Thymus (tissue), 11 donors: ENCODE data around the gene COL4A2. TPM values are rescaled to one million over a fixed set of nuclear protein-coding genes. Genes with fewer than 3 reads are reported as not detected.
A peak's percentile ranks its signal among the peaks of the same experiment; 100 is the strongest.
"Not testable (repeated sequence)": the region's sequence is repeated elsewhere in the genome, so short reads cannot be mapped to it uniquely, and the experiment has no call there.

ENCODE experiments used
- DNase-seq, 9 donors: peaks; one replicate each; pipeline ENCODE4 v3.0.0-alpha.2; 2013; ENCODE audit warnings: low spot score in 9 of 9, low read depth in 6 of 9, missing footprints in 1 of 9
- H3K27ac ChIP-seq, 2 donors: one replicate each; pipeline ENCODE4 v1.5.1; 2013; ENCODE audit warnings: control low read depth in 1 of 2, low read depth in 1 of 2, low read length in 1 of 2, mild to moderate bottlenecking in 1 of 2, moderate library complexity in 1 of 2
- H3K27me3 ChIP-seq, 2 donors: one replicate each; pipeline ENCODE4 v1.5.1; 2013; ENCODE audit warnings: low read length in 1 of 2; ENCODE audit not compliant: control insufficient read depth in 2 of 2, insufficient read depth in 1 of 2
- H3K36me3 ChIP-seq, 2 donors: one replicate each; pipeline ENCODE4 v1.5.1; 2013; ENCODE audit warnings: low read length in 1 of 2, mild to moderate bottlenecking in 1 of 2, moderate library complexity in 1 of 2; ENCODE audit not compliant: control insufficient read depth in 2 of 2, insufficient read depth in 2 of 2
- H3K4me1 ChIP-seq, 2 donors: one replicate each; pipeline ENCODE4 v1.5.1; 2013; ENCODE audit warnings: low read length in 2 of 2; ENCODE audit not compliant: control insufficient read depth in 2 of 2, insufficient read depth in 2 of 2
- H3K4me3 ChIP-seq, 2 donors: one replicate each; pipeline ENCODE4 v1.5.1; 2013; ENCODE audit warnings: low read length in 2 of 2, control low read depth in 1 of 2, mild to moderate bottlenecking in 1 of 2
- H3K9me3 ChIP-seq, 2 donors: one replicate each; pipeline ENCODE4 v1.5.1; 2013; ENCODE audit warnings: low read length in 1 of 2, mild to moderate bottlenecking in 1 of 2; ENCODE audit not compliant: control insufficient read depth in 2 of 2, insufficient read depth in 1 of 2
- WGBS: extraction: QIAGEN DNeasy Blood & Tissue Kit; methylation state at CpG from one replicate; pipeline ENCODE4 v1.1.7; 2013; 5-methylcytosine and 5-hydroxymethylcytosine counted together
- polyA plus RNA-seq: library from polyadenylated mRNA; stranded (reverse); fragments of 200-250 nt; gene quantifications from one replicate; pipeline ENCODE4 v1.2.3, GENCODE V29; 2013
- total RNA-seq: library from RNA; stranded (reverse); fragments of 120-200 nt; gene quantifications from one replicate; pipeline ENCODE4 v1.2.4, GENCODE V29; 2013
- donor health status: healthy.

Gene COL4A2
- total and polyA plus RNA-seq, 2 donors: 47.2 to 63.1 TPM

- DNase-seq: no peak
- 4% methylated on average over 64 of the region's 64 CpGs for WGBS
- Histone ChIP-seq H3K36me3 (no peaks in the 10 kb centered on the region), H3K27ac (peak overlapping the region; percentile 17 to 18), H3K4me1 (no peaks in the 10 kb centered on the region), H3K4me3 (peak overlapping the region; percentile 36 to 39), H3K27me3 (peaks cover 57 to 94% of the 10 kb centered on the region in 2 donors), H3K9me3 (no peaks in the 10 kb centered on the region)
Measured at GRCh38 chr13:110307767-110308655, 927 bp downstream of the COL4A2 start.

GRCh38 chr13:110308656-110309359, 1.7 kb downstream of the COL4A2 start:
- 13% methylated on average over 31 of the region's 31 CpGs for WGBS
- Histone ChIP-seq H3K36me3 (no peaks in the 10 kb centered on the region), H3K27ac (peak overlapping the region in 1 of 2 donors; percentile 17), H3K4me1 (no peaks in the 10 kb centered on the region), H3K9me3 (no peaks in the 10 kb centered on the region), H3K27me3 (peaks cover 57 to 86% of the 10 kb centered on the region in 2 donors), H3K4me3 (peak overlapping the region in 1 of 2 donors; percentile 36)
- no peak for DNase-seq

GRCh38 chr13:110309661-110310524, 2.8 kb downstream of the COL4A2 start:
- Histone ChIP-seq H3K4me1 (no peaks in the 10 kb centered on the region), H3K27ac (no peak overlapping the region)
- WGBS: 82% methylated on average over 16 of the region's 16 CpGs

GRCh38 chr13:110310541-110311442, 3.7 kb downstream of the COL4A2 start:
- 76% methylated on average over 14 of the region's 14 CpGs for WGBS
- H3K27ac ChIP-seq: no peak overlapping the region
- H3K4me3 ChIP-seq: no peak overlapping the region
- H3K9me3 ChIP-seq: no peaks in the 10 kb centered on the region
- DNase-seq: no peak
- H3K36me3 ChIP-seq: no peaks in the 10 kb centered on the region
- peaks cover 54 to 73% of the 10 kb centered on the region in 2 donors for H3K27me3 ChIP-seq
- no peaks in the 10 kb centered on the region for H3K4me1 ChIP-seq

More at GRCh38 chr13:110309661-110310524, 2.8 kb downstream of the COL4A2 start:
- no peaks in the 10 kb centered on the region for H3K36me3 ChIP-seq
- DNase-seq: no peak
- H3K27me3 ChIP-seq: peaks cover 57 to 82% of the 10 kb centered on the region in 2 donors
- H3K4me3 ChIP-seq: no peak overlapping the region
- H3K9me3 ChIP-seq: no peaks in the 10 kb centered on the region

GRCh38 chr13:110311443-110312338, 4.6 kb downstream of the COL4A2 start:
- H3K4me1 ChIP-seq: no peaks in the 10 kb centered on the region
- peaks cover 45 to 67% of the 10 kb centered on the region in 2 donors for H3K27me3 ChIP-seq
- no peaks in the 10 kb centered on the region for H3K36me3 ChIP-seq
- 42% methylated on average over 30 of the region's 30 CpGs for WGBS
- DNase-seq: no peak
- no peak overlapping the region for H3K4me3 ChIP-seq
- no peaks in the 10 kb centered on the region for H3K9me3 ChIP-seq
- no peak overlapping the region for H3K27ac ChIP-seq

- H3K4me3 ChIP-seq: no peak overlapping the region
- H3K27ac ChIP-seq: no peak overlapping the region
- H3K36me3 ChIP-seq: no peaks in the 10 kb centered on the region
- no peaks in the 10 kb centered on the region for H3K9me3 ChIP-seq
- WGBS: 89% methylated on average over 4 of the region's 4 CpGs
- peaks cover 37 to 59% of the 10 kb centered on the region in 2 donors for H3K27me3 ChIP-seq
- DNase-seq: no peak
- no peaks in the 10 kb centered on the region for H3K4me1 ChIP-seq
Measured at GRCh38 chr13:110312339-110313031, 5.4 kb downstream of the COL4A2 start.

- peaks cover 29 to 51% of the 10 kb centered on the region in 2 donors for H3K27me3 ChIP-seq
- H3K4me3 ChIP-seq: not testable (repeated sequence)
Measured at GRCh38 chr13:110313261-110313660, 6.2 kb downstream of the COL4A2 start.

More at GRCh38 chr13:110313261-110313660, 6.2 kb downstream of the COL4A2 start:
- H3K4me1 ChIP-seq, H3K27ac ChIP-seq, H3K9me3 ChIP-seq, DNase-seq, H3K36me3 ChIP-seq: not testable (repeated sequence)
- WGBS: 95% methylated on average over 22 of the region's 29 CpGs
